PC-9 (cell line): Measurements from ENCODE around the gene RBM38.

ENCODE experiments used
- EZH2 ChIP-seq: fragments of 200-600 bp; sonication (generic); IDR thresholded peaks from 2 replicates; pipeline ENCODE4 v1.8.0; 2017; ENCODE audit warnings: antibody characterized with exemption, low read depth
- TF ChIP-seq, protein P1 (sequence below): fragments of 200-600 bp; sonication (generic); conservative IDR thresholded peaks from 2 replicates; pipeline ENCODE4 v1.6.1; 2017; ENCODE audit warnings: mixed run types, antibody characterized with exemption, mild to moderate bottlenecking, moderate library complexity

DNA sequence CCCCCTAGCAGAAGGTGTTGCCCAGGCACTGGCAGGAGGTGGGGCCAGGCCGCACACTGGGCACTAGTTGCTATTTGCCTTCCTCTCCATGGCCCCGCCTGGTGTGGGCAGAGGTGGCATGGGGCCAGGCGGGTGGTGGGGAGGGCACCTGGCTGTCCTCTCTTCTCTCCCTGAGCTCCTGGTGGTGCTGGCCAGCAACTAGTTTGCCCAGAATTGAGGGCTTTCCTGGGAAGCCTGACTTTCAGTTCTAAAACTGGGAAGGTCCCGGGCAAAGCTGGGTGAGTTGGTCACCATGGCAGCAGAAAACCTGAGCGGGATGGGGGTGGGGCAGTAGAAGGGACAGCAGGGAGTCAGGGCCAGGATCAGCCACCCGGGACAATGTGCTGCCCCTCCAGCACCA, 48.2 kb downstream of the RBM38 start:
- TF ChIP-seq, protein P1, sequence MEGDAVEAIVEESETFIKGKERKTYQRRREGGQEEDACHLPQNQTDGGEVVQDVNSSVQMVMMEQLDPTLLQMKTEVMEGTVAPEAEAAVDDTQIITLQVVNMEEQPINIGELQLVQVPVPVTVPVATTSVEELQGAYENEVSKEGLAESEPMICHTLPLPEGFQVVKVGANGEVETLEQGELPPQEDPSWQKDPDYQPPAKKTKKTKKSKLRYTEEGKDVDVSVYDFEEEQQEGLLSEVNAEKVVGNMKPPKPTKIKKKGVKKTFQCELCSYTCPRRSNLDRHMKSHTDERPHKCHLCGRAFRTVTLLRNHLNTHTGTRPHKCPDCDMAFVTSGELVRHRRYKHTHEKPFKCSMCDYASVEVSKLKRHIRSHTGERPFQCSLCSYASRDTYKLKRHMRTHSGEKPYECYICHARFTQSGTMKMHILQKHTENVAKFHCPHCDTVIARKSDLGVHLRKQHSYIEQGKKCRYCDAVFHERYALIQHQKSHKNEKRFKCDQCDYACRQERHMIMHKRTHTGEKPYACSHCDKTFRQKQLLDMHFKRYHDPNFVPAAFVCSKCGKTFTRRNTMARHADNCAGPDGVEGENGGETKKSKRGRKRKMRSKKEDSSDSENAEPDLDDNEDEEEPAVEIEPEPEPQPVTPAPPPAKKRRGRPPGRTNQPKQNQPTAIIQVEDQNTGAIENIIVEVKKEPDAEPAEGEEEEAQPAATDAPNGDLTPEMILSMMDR, result no peak
- no peak for TF ChIP-seq EZH2
